HL-60 (cell line): Measurements from ENCODE around the gene FAM98B.

Experiments used
- DNase-seq, 2 experiments: peaks; one replicate each; pipeline ENCODE4 v3.0.0-alpha.2; 2010 to 2020; ENCODE audit warnings: low read depth in 1 of 2, low spot score in 1 of 2
- H3K27ac ChIP-seq: fragments of 250-450 bp; sonication (Bioruptor Pico); replicated peaks from 2 replicates; pipeline ENCODE4 v1.5.1; 2020; ENCODE audit warnings: mild to moderate bottlenecking, moderate library complexity
- H3K27me3 ChIP-seq: fragments of 250-450 bp; sonication (Bioruptor Pico); 2 replicates; pipeline ENCODE4 v1.5.1; 2021; ENCODE audit warnings: mild to moderate bottlenecking, moderate library complexity; ENCODE audit not compliant: insufficient read depth, poor library complexity, severe bottlenecking
- H3K4me3 ChIP-seq: replicated peaks from 2 replicates; pipeline ENCODE4 v1.5.1; 2011; ENCODE audit warnings: mild to moderate bottlenecking, control low read depth, low read length; ENCODE audit not compliant: insufficient read depth
- CTCF ChIP-seq: IDR thresholded peaks from one replicate; pipeline ENCODE4 v1.5.1; 2011; ENCODE audit warnings: low read length, control low read depth, inconsistent platforms; ENCODE audit not compliant: insufficient read depth
- GABPA ChIP-seq: IDR thresholded peaks from 2 replicates; pipeline ENCODE4 v1.6.1; 2012; ENCODE audit warnings: low read depth
- POLR2AphosphoS5 ChIP-seq: IDR thresholded peaks from 2 replicates; pipeline ENCODE4 v1.6.1; 2012; ENCODE audit warnings: low read depth
- REST ChIP-seq: IDR thresholded peaks from 2 replicates; pipeline ENCODE4 v1.6.1; 2012; ENCODE audit warnings: low read depth; ENCODE audit not compliant: insufficient replicate concordance
- SPI1 ChIP-seq: IDR thresholded peaks from 2 replicates; pipeline ENCODE4 v1.6.1; 2012; ENCODE audit warnings: low read depth, mild to moderate bottlenecking, borderline replicate concordance

FAM98B gene

GRCh38 chr15:38521316-38521715, 67.4 kb downstream of the FAM98B start:
- no peak for DNase-seq
- H3K4me3 ChIP-seq: no peak overlapping the region
- H3K27ac ChIP-seq: no peak overlapping the region
- no peaks in the 10 kb centered on the region for H3K27me3 ChIP-seq
- no peak for TF ChIP-seq GABPA
- TF ChIP-seq REST: no peak
- TF ChIP-seq CTCF: no peak
- no peak for TF ChIP-seq POLR2AphosphoS5
- no peak for TF ChIP-seq SPI1

GRCh38 chr15:38522922-38523321, 69.0 kb downstream of the FAM98B start:
- TF ChIP-seq GABPA (no peak), REST (no peak), POLR2AphosphoS5 (no peak), CTCF (no peak), SPI1 (no peak)
- no peak overlapping the region for H3K27ac ChIP-seq
- H3K4me3 ChIP-seq: no peak overlapping the region
- no peaks in the 10 kb centered on the region for H3K27me3 ChIP-seq
- DNase-seq: no peak

DNA sequence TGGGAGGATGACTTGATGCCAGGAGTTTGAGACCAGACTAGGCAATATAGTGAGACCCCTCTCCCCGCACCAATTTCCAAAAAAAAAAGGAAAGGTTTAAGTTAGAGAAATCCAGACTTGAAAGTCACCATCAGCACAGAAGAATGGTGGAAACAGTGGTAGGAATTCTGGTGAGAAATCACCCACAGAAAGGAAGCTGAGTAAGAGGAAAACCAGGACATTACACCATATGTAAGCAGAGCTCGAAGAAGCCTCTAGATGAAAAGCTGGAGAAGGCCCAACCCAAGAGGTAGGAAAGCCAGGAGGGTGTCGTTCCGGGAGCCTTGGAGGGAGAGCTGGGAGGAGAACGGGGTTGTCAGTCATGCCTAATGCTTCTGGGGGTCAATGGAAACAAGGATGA, 70.2 kb downstream of the FAM98B start:
- no peak for DNase-seq
- TF ChIP-seq REST: no peak
- no peak for TF ChIP-seq GABPA
- no peak for TF ChIP-seq SPI1
- no peak for TF ChIP-seq POLR2AphosphoS5
- no peak for TF ChIP-seq CTCF
- Histone ChIP-seq H3K27me3 (no peaks in the 10 kb centered on the region), H3K27ac (no peak overlapping the region), H3K4me3 (no peak overlapping the region)
